Measurements from ENCODE around the gene RASGRP2.
"Not testable (repeated sequence)": the region's sequence is repeated elsewhere in the genome, so short reads cannot be mapped to it uniquely, and the experiment has no call there.

The RASGRP2 gene

GRCh38 chr11:64711138-64711955 lies 32.6 kb downstream of the RASGRP2 start:
- Histone ChIP-seq H3K4me1 (ENCODE audit: control insufficient read depth, insufficient read depth, low read length) (no peaks in the 10 kb centered on the region), H3K9me3 (ENCODE audit: control insufficient read depth, low read length) (no peaks in the 10 kb centered on the region), H3K27ac (ENCODE audit: insufficient read depth, low read depth, low read length, poor library complexity, severe bottlenecking) (no peak overlapping the region), H3K4me3 (ENCODE audit: insufficient read depth, low read depth, low read length) (no peak overlapping the region), H3K36me3 (ENCODE audit: control insufficient read depth, insufficient read depth, low read length) (no peaks in the 10 kb centered on the region), H3K27me3 (ENCODE audit: control insufficient read depth, insufficient read depth, low read length, poor library complexity, severe bottlenecking) (peaks cover 66% of the 10 kb centered on the region)
- 44 to 51% methylated on average over 46 of the region's 46 CpGs for WGBS, 2 experiments

GRCh38 chr11:64710418-64711137 lies 33.4 kb downstream of the RASGRP2 start:
- H3K4me3 ChIP-seq (ENCODE audit: insufficient read depth, low read depth, low read length): no peak overlapping the region
- H3K27ac ChIP-seq (ENCODE audit: insufficient read depth, low read depth, low read length, poor library complexity, severe bottlenecking): no peak overlapping the region
- 60 to 61% methylated on average over 13 of the region's 13 CpGs for WGBS, 2 experiments
- H3K36me3 ChIP-seq (ENCODE audit: control insufficient read depth, insufficient read depth, low read length): no peaks in the 10 kb centered on the region
- H3K27me3 ChIP-seq (ENCODE audit: control insufficient read depth, insufficient read depth, low read length, poor library complexity, severe bottlenecking): peaks cover 61% of the 10 kb centered on the region
- no peaks in the 10 kb centered on the region for H3K4me1 ChIP-seq (ENCODE audit: control insufficient read depth, insufficient read depth, low read length)
- no peaks in the 10 kb centered on the region for H3K9me3 ChIP-seq (ENCODE audit: control insufficient read depth, low read length)

- no peaks in the 10 kb centered on the region for H3K9me3 ChIP-seq (ENCODE audit: control insufficient read depth, low read length)
- peaks cover 21% of the 10 kb centered on the region for H3K27me3 ChIP-seq (ENCODE audit: control insufficient read depth, insufficient read depth, low read length, poor library complexity, severe bottlenecking)
- H3K27ac ChIP-seq (ENCODE audit: insufficient read depth, low read depth, low read length, poor library complexity, severe bottlenecking): no peak overlapping the region
- H3K4me3 ChIP-seq (ENCODE audit: insufficient read depth, low read depth, low read length): no peak overlapping the region
- WGBS, 2 experiments: 63 to 64% methylated on average over 2 of the region's 2 CpGs
- H3K36me3 ChIP-seq (ENCODE audit: control insufficient read depth, insufficient read depth, low read length): no peaks in the 10 kb centered on the region
- no peaks in the 10 kb centered on the region for H3K4me1 ChIP-seq (ENCODE audit: control insufficient read depth, insufficient read depth, low read length)
These were observed 38.4 kb downstream of the RASGRP2 start for GRCh38 chr11:64705501-64705900.

- peaks cover 14% of the 10 kb centered on the region for H3K27me3 ChIP-seq (ENCODE audit: control insufficient read depth, insufficient read depth, low read length, poor library complexity, severe bottlenecking)
- no peak overlapping the region for H3K27ac ChIP-seq (ENCODE audit: insufficient read depth, low read depth, low read length, poor library complexity, severe bottlenecking)
- WGBS, 2 experiments: 86 to 95% methylated on average over 2 of the region's 2 CpGs
- H3K4me3 ChIP-seq (ENCODE audit: insufficient read depth, low read depth, low read length): no peak overlapping the region
- H3K9me3 ChIP-seq (ENCODE audit: control insufficient read depth, low read length): no peaks in the 10 kb centered on the region
- no peaks in the 10 kb centered on the region for H3K36me3 ChIP-seq (ENCODE audit: control insufficient read depth, insufficient read depth, low read length)
- no peaks in the 10 kb centered on the region for H3K4me1 ChIP-seq (ENCODE audit: control insufficient read depth, insufficient read depth, low read length)
These were observed 40.9 kb downstream of the RASGRP2 start for GRCh38 chr11:64703048-64703447.

GRCh38 chr11:64701956-64702355 lies 42.0 kb downstream of the RASGRP2 start:
- H3K27me3 ChIP-seq (ENCODE audit: control insufficient read depth, insufficient read depth, low read length, poor library complexity, severe bottlenecking): peaks cover 14% of the 10 kb centered on the region
- 93 to 97% methylated on average over 23 to 26 of the region's 29 CpGs for WGBS, 2 experiments
- H3K36me3 ChIP-seq (ENCODE audit: control insufficient read depth, insufficient read depth, low read length): not testable (repeated sequence)

GRCh38 chr11:64698427-64698826 lies 45.5 kb downstream of the RASGRP2 start:
- 88 to 91% methylated on average over 1 of the region's 1 CpG for WGBS, 2 experiments
- H3K27me3 ChIP-seq (ENCODE audit: control insufficient read depth, insufficient read depth, low read length, poor library complexity, severe bottlenecking): peaks cover 3% of the 10 kb centered on the region
- no peaks in the 10 kb centered on the region for H3K36me3 ChIP-seq (ENCODE audit: control insufficient read depth, insufficient read depth, low read length)
- H3K4me1 ChIP-seq (ENCODE audit: control insufficient read depth, insufficient read depth, low read length): peaks cover 16% of the 10 kb centered on the region
- H3K9me3 ChIP-seq (ENCODE audit: control insufficient read depth, low read length): no peaks in the 10 kb centered on the region
- no peak overlapping the region for H3K4me3 ChIP-seq (ENCODE audit: insufficient read depth, low read depth, low read length)
- no peak overlapping the region for H3K27ac ChIP-seq (ENCODE audit: insufficient read depth, low read depth, low read length, poor library complexity, severe bottlenecking)

More at GRCh38 chr11:64701956-64702355, 42.0 kb downstream of the RASGRP2 start:
- H3K27ac ChIP-seq (ENCODE audit: insufficient read depth, low read depth, low read length, poor library complexity, severe bottlenecking); H3K9me3 ChIP-seq (ENCODE audit: control insufficient read depth, low read length); H3K4me1 ChIP-seq (ENCODE audit: control insufficient read depth, insufficient read depth, low read length); H3K4me3 ChIP-seq (ENCODE audit: insufficient read depth, low read depth, low read length): not testable (repeated sequence)

GRCh38 chr11:64697663-64698375 lies 46.1 kb downstream of the RASGRP2 start:
- no peaks in the 10 kb centered on the region for H3K36me3 ChIP-seq (ENCODE audit: control insufficient read depth, insufficient read depth, low read length)
- H3K4me3 ChIP-seq (ENCODE audit: insufficient read depth, low read depth, low read length): no peak overlapping the region
- H3K27me3 ChIP-seq (ENCODE audit: control insufficient read depth, insufficient read depth, low read length, poor library complexity, severe bottlenecking): peaks cover 5% of the 10 kb centered on the region
- 82% methylated on average over 7 of the region's 7 CpGs for WGBS, 2 experiments
- H3K4me1 ChIP-seq (ENCODE audit: control insufficient read depth, insufficient read depth, low read length): peaks cover 21% of the 10 kb centered on the region
- H3K27ac ChIP-seq (ENCODE audit: insufficient read depth, low read depth, low read length, poor library complexity, severe bottlenecking): no peak overlapping the region
- no peaks in the 10 kb centered on the region for H3K9me3 ChIP-seq (ENCODE audit: control insufficient read depth, low read length)

- Histone ChIP-seq H3K27me3 (ENCODE audit: control insufficient read depth, insufficient read depth, low read length, poor library complexity, severe bottlenecking) (peaks cover 10% of the 10 kb centered on the region), H3K4me1 (ENCODE audit: control insufficient read depth, insufficient read depth, low read length) (peaks cover 23% of the 10 kb centered on the region), H3K4me3 (ENCODE audit: insufficient read depth, low read depth, low read length) (no peak overlapping the region), H3K27ac (ENCODE audit: insufficient read depth, low read depth, low read length, poor library complexity, severe bottlenecking) (no peak overlapping the region), H3K9me3 (ENCODE audit: control insufficient read depth, low read length) (no peaks in the 10 kb centered on the region), H3K36me3 (ENCODE audit: control insufficient read depth, insufficient read depth, low read length) (no peaks in the 10 kb centered on the region)
- 89 to 92% methylated on average over 8 of the region's 8 CpGs for WGBS, 2 experiments
These were observed 47.9 kb downstream of the RASGRP2 start for GRCh38 chr11:64696045-64696444.

- H3K4me3 ChIP-seq (ENCODE audit: insufficient read depth, low read depth, low read length): no peak overlapping the region
- H3K4me1 ChIP-seq (ENCODE audit: control insufficient read depth, insufficient read depth, low read length): peaks cover 23% of the 10 kb centered on the region
- no peaks in the 10 kb centered on the region for H3K9me3 ChIP-seq (ENCODE audit: control insufficient read depth, low read length)
- WGBS, 2 experiments: 92 to 95% methylated on average over 5 of the region's 5 CpGs
- H3K27me3 ChIP-seq (ENCODE audit: control insufficient read depth, insufficient read depth, low read length, poor library complexity, severe bottlenecking): peaks cover 10% of the 10 kb centered on the region
- no peaks in the 10 kb centered on the region for H3K36me3 ChIP-seq (ENCODE audit: control insufficient read depth, insufficient read depth, low read length)
- no peak overlapping the region for H3K27ac ChIP-seq (ENCODE audit: insufficient read depth, low read depth, low read length, poor library complexity, severe bottlenecking)
These were observed 48.4 kb downstream of the RASGRP2 start for GRCh38 chr11:64695548-64695947.

- Histone ChIP-seq H3K4me3 (ENCODE audit: insufficient read depth, low read depth, low read length) (no peak overlapping the region), H3K27ac (ENCODE audit: insufficient read depth, low read depth, low read length, poor library complexity, severe bottlenecking) (no peak overlapping the region), H3K4me1 (ENCODE audit: control insufficient read depth, insufficient read depth, low read length) (peaks cover 23% of the 10 kb centered on the region), H3K27me3 (ENCODE audit: control insufficient read depth, insufficient read depth, low read length, poor library complexity, severe bottlenecking) (peaks cover 10% of the 10 kb centered on the region), H3K36me3 (ENCODE audit: control insufficient read depth, insufficient read depth, low read length) (no peaks in the 10 kb centered on the region), H3K9me3 (ENCODE audit: control insufficient read depth, low read length) (no peaks in the 10 kb centered on the region)
- 12 to 14% methylated on average over 5 of the region's 5 CpGs for WGBS, 2 experiments
These were observed 49.0 kb downstream of the RASGRP2 start for GRCh38 chr11:64694821-64695365.
